Measurements from ENCODE around the gene GANAB.
A peak's percentile ranks its signal among the peaks of the same experiment; 100 is the strongest.
"Not testable (repeated sequence)": the region's sequence is repeated elsewhere in the genome, so short reads cannot be mapped to it uniquely, and the experiment has no call there.

The GANAB gene

GRCh38 chr11:62621567-62622470 lies 24.6 kb downstream of the GANAB start, which contains the start of gene B3GAT3:
Gene B3GAT3 (minus strand): TSS chr11:62621986. CDS start chr11:62621947, 39 bp downstream.
- peak; percentile 89 to 96 for DNase-seq (ENCODE audit: low read depth in 2 of 2)

- no peak for DNase-seq (ENCODE audit: low read depth in 2 of 2)
Measured at GRCh38 chr11:62621027-62621566, 25.3 kb downstream of the GANAB start.

GRCh38 chr11:62616957-62617356 lies 29.5 kb downstream of the GANAB start:
- DNase-seq (ENCODE audit: low read depth in 2 of 2): not testable (repeated sequence)

GRCh38 chr11:62615521-62615920 lies 30.9 kb downstream of the GANAB start:
- no peak for DNase-seq (ENCODE audit: low read depth in 2 of 2)

GRCh38 chr11:62614275-62614674 lies 32.1 kb downstream of the GANAB start:
- peak; percentile 29 to 47 for DNase-seq (ENCODE audit: low read depth in 2 of 2)

- no peak for DNase-seq (ENCODE audit: low read depth in 2 of 2)
Measured at GRCh38 chr11:62613291-62613778, 33.1 kb downstream of the GANAB start.

GRCh38 chr11:62612366-62613290 lies 33.8 kb downstream of the GANAB start, which contains the start of the genes EML3 and ROM1:
Gene EML3 (minus strand): TSS chr11:62612775. CDS start chr11:62612457, 318 bp downstream.
Gene ROM1 (plus strand): TSS chr11:62613257. CDS start chr11:62613282, 25 bp downstream.
- peak; percentile 78 to 86 for DNase-seq (ENCODE audit: low read depth in 2 of 2)

GRCh38 chr11:62611705-62612365 lies 34.6 kb downstream of the GANAB start:
- peak; percentile 38 to 39 for DNase-seq (ENCODE audit: low read depth in 2 of 2)

GRCh38 chr11:62610814-62611704 lies 35.4 kb downstream of the GANAB start:
- no peak for DNase-seq (ENCODE audit: low read depth in 2 of 2)

GRCh38 chr11:62610403-62610802 lies 36.0 kb downstream of the GANAB start:
- no peak for DNase-seq (ENCODE audit: low read depth in 2 of 2)

GRCh38 chr11:62608776-62609175 lies 37.6 kb downstream of the GANAB start:
- DNase-seq (ENCODE audit: low read depth in 2 of 2): no peak

- DNase-seq (ENCODE audit: low read depth in 2 of 2): no peak
Measured at GRCh38 chr11:62607714-62608113, 38.7 kb downstream of the GANAB start.

GRCh38 chr11:62605902-62606301 lies 40.5 kb downstream of the GANAB start:
- no peak for DNase-seq (ENCODE audit: low read depth in 2 of 2)

GRCh38 chr11:62605467-62605866 lies 40.9 kb downstream of the GANAB start:
- DNase-seq (ENCODE audit: low read depth in 2 of 2): no peak

- no peak for DNase-seq (ENCODE audit: low read depth in 2 of 2)
Measured at GRCh38 chr11:62604460-62605120, 41.8 kb downstream of the GANAB start.

GRCh38 chr11:62603776-62604299 lies 42.6 kb downstream of the GANAB start:
- no peak for DNase-seq (ENCODE audit: low read depth in 2 of 2)

- DNase-seq (ENCODE audit: low read depth in 2 of 2): no peak
Measured at GRCh38 chr11:62603072-62603408, 43.4 kb downstream of the GANAB start.

- no peak for DNase-seq (ENCODE audit: low read depth in 2 of 2)
Measured at GRCh38 chr11:62602141-62603071, 44.0 kb downstream of the GANAB start.

All from activated CD4-positive, alpha-beta T cell treated with anti-CD3 and anti-CD28 coated beads for 24 hours (primary cell).